Psoas muscle (tissue), 8 donors: ENCODE results near the gene SETD6. TPM values are rescaled to one million over a fixed set of nuclear protein-coding genes. Genes with fewer than 3 reads are reported as not detected.

Experiments used
- ATAC-seq, 4 donors: fragments of 200-7000 bp; cut with Tn5 transposase; one replicate each; pipeline ENCODE4 v1.9.1; 2020; ENCODE audit warnings: moderate library complexity in 3 of 4, mild to moderate bottlenecking in 2 of 4
- DNase-seq, 2 donors: peaks; one replicate each; pipeline ENCODE4 v3.0.0-alpha.2; 2020
- H3K27ac ChIP-seq: fragments of 200-600 bp; one replicate; pipeline ENCODE4 v1.8.0; 2022
- H3K27me3 ChIP-seq, 3 donors: fragments of 200-600 bp in 1 of 3; one replicate each; pipeline versions ENCODE4 v1.6.1 to v1.8.0; 2013 to 2022; ENCODE audit warnings: low read length in 2 of 3, mild to moderate bottlenecking in 2 of 3, moderate library complexity in 1 of 3; ENCODE audit not compliant: insufficient read depth in 3 of 3
- H3K36me3 ChIP-seq, 2 donors: fragments of 200-600 bp in 1 of 2; one replicate each; pipeline versions ENCODE4 v1.6.1 to v1.8.0; 2013 to 2022; ENCODE audit warnings: low read depth in 1 of 2, mild to moderate bottlenecking in 1 of 2, moderate library complexity in 1 of 2; ENCODE audit not compliant: insufficient read depth in 1 of 2
- H3K4me1 ChIP-seq: fragments of 200-600 bp; one replicate; pipeline ENCODE4 v1.8.0; 2022
- H3K4me3 ChIP-seq: fragments of 200-600 bp; one replicate; pipeline ENCODE4 v1.8.0; 2022; ENCODE audit warnings: mild to moderate bottlenecking
- H3K9me3 ChIP-seq: fragments of 200-600 bp; one replicate; pipeline ENCODE4 v1.8.0; 2022
- WGBS, 3 donors: extraction: QIAGEN DNeasy Blood & Tissue Kit; methylation state at CpG; one replicate each; pipeline versions ENCODE4 v1.1.6 to v1.1.7; 2013; 5-methylcytosine and 5-hydroxymethylcytosine counted together
- intact Hi-C, 2 donors: fragments of 100-400 bp; cut with DNase I; formaldehyde crosslinking; loops; one replicate each; pipeline versions ENCODE4 v1.11.0 to v1.14.2; 2022
- polyA plus RNA-seq, 3 donors: library from polyadenylated mRNA; stranded (reverse); fragments of 200-250 nt; gene quantifications; one replicate each; pipeline ENCODE4 v1.2.3, GENCODE V29; 2013
- total RNA-seq, 4 donors: library from RNA; stranded (reverse); fragmentation: NEBNext Ultra II Directional in 2 of 4; extraction: Animal tissue kit (Norgen Biotek cat#: 25700) in 2 of 4; gene quantifications; one replicate each; pipeline versions ENCODE4 v1.2.1 to v1.2.4, GENCODE V29; 2021 to 2023
- TF ChIP-seq, protein P1 (sequence below): fragments of 200-600 bp; IDR thresholded peaks from one replicate; pipeline ENCODE4 v1.8.0; 2022; ENCODE audit warnings: antibody characterized with exemption
- donor health status: healthy with polysubstance abuse.
- donor health status: DM: no; HTN: no; CAD: no; lungs with moderate emphysema.
- donor health status: Bipolar disorder and iron deficiency.
- donor health status: healthy.
- donor health status: DM: yes; HTN: yes; CAD: no.
- donor health status: DM: no; HTN: no; CAD: no.
- donor health status: DM: no; HTN: no; CAD: no.
- donor health status: DM: yes; HTN: yes; CAD: no.

The SETD6 gene
- total and polyA plus RNA-seq, 7 donors, result 11.1 to 35.5 (median 21.0) TPM

DNA sequence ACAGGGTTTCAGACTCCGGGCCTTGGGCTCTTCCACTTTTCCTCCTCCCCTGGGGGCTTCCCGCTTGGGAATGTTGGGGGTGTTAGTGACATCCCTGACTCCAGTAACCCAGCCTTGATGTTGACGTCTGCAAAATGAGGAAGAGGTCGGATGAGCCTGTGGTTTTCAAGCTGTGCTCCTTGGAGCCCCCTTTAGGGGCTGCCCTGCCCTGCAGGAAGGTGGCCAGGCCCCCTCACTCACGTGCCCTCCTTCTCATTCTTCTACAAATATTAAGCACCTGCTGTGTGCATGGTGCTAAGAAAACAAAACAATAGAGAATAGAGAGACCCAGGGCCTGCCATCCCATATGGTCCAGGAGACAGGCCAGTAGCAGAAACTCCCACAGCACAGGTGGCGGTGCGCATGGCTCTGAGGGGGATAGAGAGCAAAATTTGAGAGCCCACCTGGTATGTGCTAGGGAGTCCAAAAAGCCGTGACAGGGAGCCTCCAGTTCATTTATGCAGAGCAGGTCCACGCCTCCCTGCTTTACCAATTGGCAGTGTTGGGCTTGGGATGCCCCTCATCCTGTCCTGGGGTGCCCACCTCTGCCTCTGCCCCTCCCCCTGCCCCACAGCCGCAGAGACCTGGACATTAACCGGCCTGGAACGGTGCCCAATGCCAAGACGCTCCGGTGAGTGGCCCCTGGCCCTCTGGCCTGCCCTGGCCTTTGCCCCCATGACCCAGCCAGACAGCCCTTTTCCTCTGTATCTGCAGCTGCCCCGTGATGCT, 7.9 kb upstream of the SETD6 start:
- peaks cover 0 to 1% (median 0%) of the 10 kb centered on the region in 3 donors for H3K27me3 ChIP-seq
- WGBS, 3 donors, result 61 to 62% (median 62%) methylated on average over 14 to 15 of the region's 15 CpGs
- intact Hi-C loops, result no loop called here
- TF ChIP-seq, protein P1, sequence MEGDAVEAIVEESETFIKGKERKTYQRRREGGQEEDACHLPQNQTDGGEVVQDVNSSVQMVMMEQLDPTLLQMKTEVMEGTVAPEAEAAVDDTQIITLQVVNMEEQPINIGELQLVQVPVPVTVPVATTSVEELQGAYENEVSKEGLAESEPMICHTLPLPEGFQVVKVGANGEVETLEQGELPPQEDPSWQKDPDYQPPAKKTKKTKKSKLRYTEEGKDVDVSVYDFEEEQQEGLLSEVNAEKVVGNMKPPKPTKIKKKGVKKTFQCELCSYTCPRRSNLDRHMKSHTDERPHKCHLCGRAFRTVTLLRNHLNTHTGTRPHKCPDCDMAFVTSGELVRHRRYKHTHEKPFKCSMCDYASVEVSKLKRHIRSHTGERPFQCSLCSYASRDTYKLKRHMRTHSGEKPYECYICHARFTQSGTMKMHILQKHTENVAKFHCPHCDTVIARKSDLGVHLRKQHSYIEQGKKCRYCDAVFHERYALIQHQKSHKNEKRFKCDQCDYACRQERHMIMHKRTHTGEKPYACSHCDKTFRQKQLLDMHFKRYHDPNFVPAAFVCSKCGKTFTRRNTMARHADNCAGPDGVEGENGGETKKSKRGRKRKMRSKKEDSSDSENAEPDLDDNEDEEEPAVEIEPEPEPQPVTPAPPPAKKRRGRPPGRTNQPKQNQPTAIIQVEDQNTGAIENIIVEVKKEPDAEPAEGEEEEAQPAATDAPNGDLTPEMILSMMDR, result no peak
- no peaks in the 10 kb centered on the region for H3K9me3 ChIP-seq
- H3K4me3 ChIP-seq, result no peak overlapping the region
- H3K36me3 ChIP-seq, result no peaks in the 10 kb centered on the region
- no peak overlapping the region for H3K27ac ChIP-seq
- ATAC-seq (no peak), DNase-seq (peak in 1 of 2 donors; percentile 44)
- H3K4me1 ChIP-seq, result no peaks in the 10 kb centered on the region

DNA sequence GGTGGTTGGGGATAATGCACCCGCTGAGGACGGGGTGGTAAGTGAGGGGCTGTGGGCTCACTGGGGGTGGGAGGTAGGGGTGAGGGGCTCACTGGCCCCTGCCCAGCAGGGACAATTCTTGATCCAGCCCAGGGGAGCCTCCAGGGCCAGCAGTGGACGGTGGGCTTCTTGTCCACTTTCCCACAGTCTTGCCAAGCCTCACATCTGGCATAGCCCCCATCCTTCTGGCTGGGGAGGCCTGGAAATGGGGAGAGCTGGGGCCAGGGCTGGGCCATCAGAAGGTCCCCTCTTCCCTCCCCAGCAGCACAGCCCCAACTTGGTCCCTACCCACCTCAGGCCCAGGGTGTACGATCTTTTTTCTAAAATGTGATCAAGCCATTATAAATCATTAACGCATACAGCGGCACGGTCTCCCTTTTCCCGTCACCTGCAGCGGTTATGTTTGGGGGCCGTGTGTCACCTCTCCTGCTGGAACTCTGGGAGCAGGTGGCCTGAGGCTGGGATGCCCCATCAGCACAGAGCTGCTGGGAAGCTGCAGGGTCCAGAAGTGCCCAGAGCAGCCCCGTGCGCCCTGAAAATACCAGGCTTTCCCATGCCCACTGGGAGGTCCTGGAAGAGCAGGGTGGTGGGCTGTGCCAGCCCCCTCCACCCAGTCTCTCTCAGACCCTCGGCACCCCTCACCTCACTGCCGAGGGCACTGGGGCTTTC, 7.2 kb upstream of the SETD6 start:
- TF ChIP-seq, protein P1, result no peak
- Histone ChIP-seq H3K27me3 (no peaks in the 10 kb centered on the region), H3K4me1 (no peaks in the 10 kb centered on the region), H3K9me3 (no peaks in the 10 kb centered on the region), H3K4me3 (no peak overlapping the region), H3K36me3 (no peaks in the 10 kb centered on the region), H3K27ac (no peak overlapping the region)
- no peak for ATAC-seq
- WGBS, 3 donors, result 81 to 82% (median 82%) methylated on average over 14 of the region's 14 CpGs
- peak in 1 of 2 donors; percentile 35 for DNase-seq
- intact Hi-C loops, result no loop called here

- DNase-seq (no peak), ATAC-seq (no peak)
- H3K9me3 ChIP-seq, result no peaks in the 10 kb centered on the region
- H3K4me3 ChIP-seq, result no peak overlapping the region
- intact Hi-C loops, result no loop called here
- H3K36me3 ChIP-seq, result no peaks in the 10 kb centered on the region
- no peaks in the 10 kb centered on the region for H3K27me3 ChIP-seq
- 65 to 80% (median 74%) methylated on average over 4 to 5 of the region's 5 CpGs for WGBS, 3 donors
- H3K4me1 ChIP-seq, result no peaks in the 10 kb centered on the region
- H3K27ac ChIP-seq, result no peak overlapping the region
- TF ChIP-seq, protein P1, result no peak
Observed at GRCh38 chr16:58508671-58509251, 6.6 kb upstream of the SETD6 start.

GRCh38 chr16:58509256-58510096, 5.8 kb upstream of the SETD6 start:
- intact Hi-C loops, result loop anchor here (5.0 to 10.0 kb wide), 3 partner anchors 148 to 225 kb away; partner anchors contain the start of gene GOT2 (in 1 of the 2)
- H3K36me3 ChIP-seq, result no peaks in the 10 kb centered on the region

More at GRCh38 chr16:58509256-58510096, 5.8 kb upstream of the SETD6 start:
- ATAC-seq (no peak), DNase-seq (peak in 1 of 2 donors; percentile 26)
- WGBS, 3 donors, result 89 to 91% (median 90%) methylated on average over 9 of the region's 9 CpGs
- Histone ChIP-seq H3K9me3 (no peaks in the 10 kb centered on the region), H3K27me3 (no peaks in the 10 kb centered on the region), H3K4me3 (no peak overlapping the region), H3K27ac (no peak overlapping the region), H3K4me1 (no peaks in the 10 kb centered on the region)
- TF ChIP-seq, protein P1, result no peak
